ENCODE results near the gene CTTNBP2NL. TPM values are rescaled to one million over a fixed set of nuclear protein-coding genes. Genes with fewer than 3 reads are reported as not detected.

CTTNBP2NL gene
- total and polyA plus RNA-seq, 10 of the 15 experiments (the other 5 are each of a cell fraction or from before 2014, with no cell fraction given), result 2.1 to 11.3 (median 5.6) TPM

DNA sequence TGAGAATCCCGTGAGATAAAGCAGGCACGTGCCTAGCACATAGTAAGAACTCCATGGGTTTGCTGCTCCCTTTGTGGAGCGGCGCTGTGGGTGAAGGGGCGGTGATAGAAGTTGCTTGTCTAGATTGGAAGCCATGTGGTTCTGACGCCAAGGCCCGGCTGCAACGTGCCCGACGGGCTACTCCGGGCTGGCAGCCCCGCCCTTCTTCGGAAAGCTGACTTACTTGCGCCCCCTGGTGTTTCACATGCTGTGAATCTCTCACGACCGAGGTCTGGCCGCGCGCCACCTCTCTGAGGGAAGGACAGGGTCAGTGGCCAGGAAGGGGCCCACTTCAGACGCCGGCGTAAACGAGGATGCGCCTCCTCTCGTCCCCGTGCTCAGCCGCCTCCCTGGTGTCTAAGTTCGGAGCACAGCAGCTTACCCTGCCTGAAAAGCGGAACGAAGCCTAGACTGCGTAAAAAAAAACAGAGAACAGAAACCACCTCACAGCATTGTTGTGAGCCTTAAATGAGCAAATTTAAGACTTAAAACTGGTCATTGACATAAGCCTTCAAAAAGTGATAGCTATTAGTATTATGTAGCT lies 70.2 kb downstream of the CTTNBP2NL start (continued):
- TF ChIP-seq, protein P1, sequence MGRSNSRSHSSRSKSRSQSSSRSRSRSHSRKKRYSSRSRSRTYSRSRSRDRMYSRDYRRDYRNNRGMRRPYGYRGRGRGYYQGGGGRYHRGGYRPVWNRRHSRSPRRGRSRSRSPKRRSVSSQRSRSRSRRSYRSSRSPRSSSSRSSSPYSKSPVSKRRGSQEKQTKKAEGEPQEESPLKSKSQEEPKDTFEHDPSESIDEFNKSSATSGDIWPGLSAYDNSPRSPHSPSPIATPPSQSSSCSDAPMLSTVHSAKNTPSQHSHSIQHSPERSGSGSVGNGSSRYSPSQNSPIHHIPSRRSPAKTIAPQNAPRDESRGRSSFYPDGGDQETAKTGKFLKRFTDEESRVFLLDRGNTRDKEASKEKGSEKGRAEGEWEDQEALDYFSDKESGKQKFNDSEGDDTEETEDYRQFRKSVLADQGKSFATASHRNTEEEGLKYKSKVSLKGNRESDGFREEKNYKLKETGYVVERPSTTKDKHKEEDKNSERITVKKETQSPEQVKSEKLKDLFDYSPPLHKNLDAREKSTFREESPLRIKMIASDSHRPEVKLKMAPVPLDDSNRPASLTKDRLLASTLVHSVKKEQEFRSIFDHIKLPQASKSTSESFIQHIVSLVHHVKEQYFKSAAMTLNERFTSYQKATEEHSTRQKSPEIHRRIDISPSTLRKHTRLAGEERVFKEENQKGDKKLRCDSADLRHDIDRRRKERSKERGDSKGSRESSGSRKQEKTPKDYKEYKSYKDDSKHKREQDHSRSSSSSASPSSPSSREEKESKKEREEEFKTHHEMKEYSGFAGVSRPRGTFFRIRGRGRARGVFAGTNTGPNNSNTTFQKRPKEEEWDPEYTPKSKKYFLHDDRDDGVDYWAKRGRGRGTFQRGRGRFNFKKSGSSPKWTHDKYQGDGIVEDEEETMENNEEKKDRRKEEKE (IDR thresholded peaks at IDR 0.05), result no peak
- TF ChIP-seq ZNF217 (IDR thresholded peaks at IDR 0.05) (peak; percentile 54; the same call in 1 of the 2 replicates), SMAD5 (IDR thresholded peaks at IDR 0.05; ENCODE audit: low read depth) (no peak), MTA2 (IDR thresholded peaks at IDR 0.05; ENCODE audit: low read depth) (peak; percentile 91), RELA (IDR thresholded peaks at IDR 0.05; ENCODE audit: borderline replicate concordance, partially characterized antibody) (peak; percentile 13), CREB1 (IDR thresholded peaks at IDR 0.05; ENCODE audit: low read depth) (peak; percentile 45; the same call in 1 of the 2 replicates), SPI1 (IDR thresholded peaks at IDR 0.05; ENCODE audit: borderline replicate concordance, insufficient read depth, low read depth, low read length) (peak; percentile 92), EED (IDR thresholded peaks at IDR 0.05; ENCODE audit: low read depth) (peak; percentile 89), IRF4 (IDR thresholded peaks at IDR 0.05; ENCODE audit: low read depth, low read length) (peak; percentile 89), SREBF2 (IDR thresholded peaks at IDR 0.05; ENCODE audit: low read length) (no peak), SREBF1 (IDR thresholded peaks at IDR 0.05; ENCODE audit: low read length) (no peak), JUNB (IDR thresholded peaks at IDR 0.05) (peak; percentile 51), SMC3 (IDR thresholded peaks at IDR 0.05; ENCODE audit: borderline replicate concordance, low read length) (peak; percentile 86), KDM1A (IDR thresholded peaks at IDR 0.05; ENCODE audit: borderline replicate concordance) (no peak), RB1 (IDR thresholded peaks at IDR 0.05; ENCODE audit: borderline replicate concordance) (peak; percentile 74; the same call in 1 of the 2 replicates), ZNF24 (IDR thresholded peaks at IDR 0.05) (no peak), IKZF2 (IDR thresholded peaks at IDR 0.05) (peak; percentile 86 to 87), CBX3 (IDR thresholded peaks at IDR 0.05; ENCODE audit: borderline replicate concordance, low read depth) (no peak), NR2C1 (IDR thresholded peaks at IDR 0.05) (no peak), BHLHE40 (IDR thresholded peaks at IDR 0.05; ENCODE audit: borderline replicate concordance in 1 of 2, low read depth in 2 of 2, low read length in 1 of 2) (peak; percentile 81 to 92)
- TF ChIP-seq, protein P2, sequence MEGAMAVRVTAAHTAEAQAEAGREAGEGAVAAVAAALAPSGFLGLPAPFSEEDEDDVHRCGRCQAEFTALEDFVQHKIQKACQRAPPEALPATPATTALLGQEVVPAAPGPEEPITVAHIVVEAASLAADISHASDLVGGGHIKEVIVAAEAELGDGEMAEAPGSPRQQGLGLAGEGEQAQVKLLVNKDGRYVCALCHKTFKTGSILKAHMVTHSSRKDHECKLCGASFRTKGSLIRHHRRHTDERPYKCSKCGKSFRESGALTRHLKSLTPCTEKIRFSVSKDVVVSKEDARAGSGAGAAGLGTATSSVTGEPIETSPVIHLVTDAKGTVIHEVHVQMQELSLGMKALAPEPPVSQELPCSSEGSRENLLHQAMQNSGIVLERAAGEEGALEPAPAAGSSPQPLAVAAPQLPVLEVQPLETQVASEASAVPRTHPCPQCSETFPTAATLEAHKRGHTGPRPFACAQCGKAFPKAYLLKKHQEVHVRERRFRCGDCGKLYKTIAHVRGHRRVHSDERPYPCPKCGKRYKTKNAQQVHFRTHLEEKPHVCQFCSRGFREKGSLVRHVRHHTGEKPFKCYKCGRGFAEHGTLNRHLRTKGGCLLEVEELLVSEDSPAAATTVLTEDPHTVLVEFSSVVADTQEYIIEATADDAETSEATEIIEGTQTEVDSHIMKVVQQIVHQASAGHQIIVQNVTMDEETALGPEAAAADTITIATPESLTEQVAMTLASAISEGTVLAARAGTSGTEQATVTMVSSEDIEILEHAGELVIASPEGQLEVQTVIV (IDR thresholded peaks at IDR 0.05; ENCODE audit: borderline replicate concordance, partially characterized antibody), result no peak
- TF ChIP-seq, protein P3, sequence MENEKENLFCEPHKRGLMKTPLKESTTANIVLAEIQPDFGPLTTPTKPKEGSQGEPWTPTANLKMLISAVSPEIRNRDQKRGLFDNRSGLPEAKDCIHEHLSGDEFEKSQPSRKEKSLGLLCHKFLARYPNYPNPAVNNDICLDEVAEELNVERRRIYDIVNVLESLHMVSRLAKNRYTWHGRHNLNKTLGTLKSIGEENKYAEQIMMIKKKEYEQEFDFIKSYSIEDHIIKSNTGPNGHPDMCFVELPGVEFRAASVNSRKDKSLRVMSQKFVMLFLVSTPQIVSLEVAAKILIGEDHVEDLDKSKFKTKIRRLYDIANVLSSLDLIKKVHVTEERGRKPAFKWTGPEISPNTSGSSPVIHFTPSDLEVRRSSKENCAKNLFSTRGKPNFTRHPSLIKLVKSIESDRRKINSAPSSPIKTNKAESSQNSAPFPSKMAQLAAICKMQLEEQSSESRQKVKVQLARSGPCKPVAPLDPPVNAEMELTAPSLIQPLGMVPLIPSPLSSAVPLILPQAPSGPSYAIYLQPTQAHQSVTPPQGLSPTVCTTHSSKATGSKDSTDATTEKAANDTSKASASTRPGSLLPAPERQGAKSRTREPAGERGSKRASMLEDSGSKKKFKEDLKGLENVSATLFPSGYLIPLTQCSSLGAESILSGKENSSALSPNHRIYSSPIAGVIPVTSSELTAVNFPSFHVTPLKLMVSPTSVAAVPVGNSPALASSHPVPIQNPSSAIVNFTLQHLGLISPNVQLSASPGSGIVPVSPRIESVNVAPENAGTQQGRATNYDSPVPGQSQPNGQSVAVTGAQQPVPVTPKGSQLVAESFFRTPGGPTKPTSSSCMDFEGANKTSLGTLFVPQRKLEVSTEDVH (IDR thresholded peaks at IDR 0.05; ENCODE audit: low read depth, partially characterized antibody), result peak; percentile 44
- TF ChIP-seq, protein P4, sequence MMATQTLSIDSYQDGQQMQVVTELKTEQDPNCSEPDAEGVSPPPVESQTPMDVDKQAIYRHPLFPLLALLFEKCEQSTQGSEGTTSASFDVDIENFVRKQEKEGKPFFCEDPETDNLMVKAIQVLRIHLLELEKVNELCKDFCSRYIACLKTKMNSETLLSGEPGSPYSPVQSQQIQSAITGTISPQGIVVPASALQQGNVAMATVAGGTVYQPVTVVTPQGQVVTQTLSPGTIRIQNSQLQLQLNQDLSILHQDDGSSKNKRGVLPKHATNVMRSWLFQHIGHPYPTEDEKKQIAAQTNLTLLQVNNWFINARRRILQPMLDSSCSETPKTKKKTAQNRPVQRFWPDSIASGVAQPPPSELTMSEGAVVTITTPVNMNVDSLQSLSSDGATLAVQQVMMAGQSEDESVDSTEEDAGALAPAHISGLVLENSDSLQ (IDR thresholded peaks at IDR 0.05), result peak; percentile 63
